ENCODE results near the gene MPV17L2.

- TF ChIP-seq CTCF (IDR thresholded peaks at IDR 0.05) (no peak), POLR2A (IDR thresholded peaks at IDR 0.05) (no peak)
These were observed 49.1 kb upstream of the MPV17L2 start for GRCh38 chr19:18143902-18144301.

Data from thyroid gland (tissue), 4 donors.